HEK293 (cell line): ENCODE data around the gene GPR135.

ENCODE experiments used
- CTCF ChIA-PET: fragments of 350-600 bp; formaldehyde crosslinking; extraction: SDS; loops from one replicate; lab custom pipeline; 2021; ENCODE audit warnings: antibody characterized with exemption; lab: Yijun Ruan, JAX
- POLR2A ChIA-PET: fragments of 300-600 bp; formaldehyde crosslinking; extraction: SDS; loops from one replicate; lab custom pipeline; 2020; ENCODE audit warnings: antibody characterized with exemption, inconsistent platforms; lab: Yijun Ruan, JAX
- H3K27ac ChIP-seq: fragments of 200-500 bp; sonication (Bioruptor generic); 2 replicates; pipeline ENCODE4 v1.5.1; 2014; ENCODE audit warnings: low read depth, low read length, control low read depth, inconsistent platforms; ENCODE audit errors: extremely low read depth
- H3K36me3 ChIP-seq, 2 experiments: fragments of 200-500 bp in 1 of 2; sonication (Bioruptor generic) in 1 of 2; 1 replicate in 1 of 2; 2 replicates in 1 of 2; pipeline ENCODE4 v1.5.1; 2014 to 2017; ENCODE audit warnings: inconsistent platforms in 2 of 2, low read length in 2 of 2; ENCODE audit not compliant: control insufficient read depth in 2 of 2, insufficient read depth in 1 of 2
- H3K4me1 ChIP-seq: fragments of 200-500 bp; sonication (Bioruptor generic); 2 replicates; pipeline ENCODE4 v1.5.1; 2014; ENCODE audit warnings: mild to moderate bottlenecking, low read length, inconsistent platforms; ENCODE audit not compliant: control insufficient read depth, insufficient read depth
- H3K4me3 ChIP-seq: 2 replicates; pipeline ENCODE4 v1.5.1; 2011; ENCODE audit warnings: low read depth, mild to moderate bottlenecking, control low read depth, low read length, moderate library complexity
- H3K9me3 ChIP-seq: fragments of 200-500 bp; sonication (Bioruptor generic); 2 replicates; pipeline ENCODE4 v1.5.1; 2014; ENCODE audit warnings: low read depth, low read length, inconsistent platforms; ENCODE audit not compliant: control insufficient read depth, insufficient read depth
- HIC1 ChIP-seq: fragments of 450-650 bp; formaldehyde crosslinking; IDR thresholded peaks from 2 replicates; pipeline ENCODE4 v1.5.1; 2016; ENCODE audit warnings: missing biosample characterization, missing genetic modification characterization
- HOXD13 ChIP-seq: sonication (generic); formaldehyde crosslinking; IDR thresholded peaks from 2 replicates; pipeline ENCODE4 v1.8.0; 2022; ENCODE audit warnings: missing genetic modification reagents, borderline replicate concordance
- REPIN1 ChIP-seq: fragments of 450-650 bp; formaldehyde crosslinking; IDR thresholded peaks from 2 replicates; pipeline ENCODE4 v1.5.1; 2017; ENCODE audit warnings: missing biosample characterization, missing genetic modification characterization, low read depth
- ZBTB17 ChIP-seq: fragments of 450-650 bp; formaldehyde crosslinking; IDR thresholded peaks from 2 replicates; pipeline ENCODE4 v1.5.1; 2016; ENCODE audit warnings: missing biosample characterization, missing genetic modification characterization
- ZNF112 ChIP-seq: fragments of 450-650 bp; formaldehyde crosslinking; IDR thresholded peaks from 2 replicates; pipeline ENCODE4 v1.5.0; 2017; ENCODE audit warnings: missing biosample characterization, missing genetic modification characterization
- ZNF157 ChIP-seq: fragments of 450-650 bp; formaldehyde crosslinking; IDR thresholded peaks from 2 replicates; pipeline ENCODE4 v1.5.1; 2016; ENCODE audit warnings: missing biosample characterization, missing genetic modification characterization
- ZNF2 ChIP-seq: fragments of 450-650 bp; formaldehyde crosslinking; IDR thresholded peaks from 2 replicates; pipeline ENCODE4 v1.5.1; 2016; ENCODE audit warnings: missing biosample characterization, missing genetic modification characterization
- ZNF214 ChIP-seq: fragments of 450-650 bp; formaldehyde crosslinking; IDR thresholded peaks from 2 replicates; pipeline ENCODE4 v1.5.1; 2017; ENCODE audit warnings: missing biosample characterization, mild to moderate bottlenecking, missing genetic modification characterization, borderline replicate concordance
- ZNF426 ChIP-seq: fragments of 450-650 bp; formaldehyde crosslinking; IDR thresholded peaks from 2 replicates; pipeline ENCODE4 v1.5.1; 2017; ENCODE audit warnings: missing biosample characterization, missing genetic modification characterization, mild to moderate bottlenecking, inconsistent platforms, moderate library complexity
- ZNF548 ChIP-seq: fragments of 450-650 bp; formaldehyde crosslinking; IDR thresholded peaks from 2 replicates; pipeline ENCODE4 v1.5.1; 2016; ENCODE audit warnings: missing biosample characterization, missing genetic modification characterization
- ZNF624 ChIP-seq: fragments of 450-650 bp; formaldehyde crosslinking; IDR thresholded peaks from 2 replicates; pipeline ENCODE4 v1.5.1; 2017; ENCODE audit warnings: missing biosample characterization, missing genetic modification characterization
- ZNF626 ChIP-seq: fragments of 450-650 bp; sonication (Bioruptor Pico); formaldehyde crosslinking; IDR thresholded peaks from 2 replicates; pipeline ENCODE4 v1.5.1; 2018; ENCODE audit warnings: missing biosample characterization, missing genetic modification characterization, inconsistent platforms
- ZNF670 ChIP-seq: fragments of 450-650 bp; formaldehyde crosslinking; IDR thresholded peaks from 2 replicates; pipeline ENCODE4 v1.5.1; 2016; ENCODE audit warnings: missing biosample characterization, missing genetic modification characterization, low read depth
- ZSCAN30 ChIP-seq: fragments of 450-650 bp; IDR thresholded peaks from 2 replicates; pipeline ENCODE4 v1.5.1; 2018; ENCODE audit warnings: missing biosample characterization, mild to moderate bottlenecking, missing genetic modification characterization, moderate library complexity
- TF ChIP-seq, protein P1 (sequence below): fragments of 450-650 bp; formaldehyde crosslinking; IDR thresholded peaks from 2 replicates; pipeline ENCODE4 v1.5.1; 2016; ENCODE audit warnings: missing biosample characterization, missing genetic modification characterization
- TF ChIP-seq, protein P2 (sequence below): fragments of 450-650 bp; formaldehyde crosslinking; IDR thresholded peaks from 2 replicates; pipeline ENCODE4 v1.5.1; 2017; ENCODE audit warnings: missing biosample characterization, missing genetic modification characterization
- TF ChIP-seq, protein P3 (sequence below): fragments of 450-650 bp; formaldehyde crosslinking; IDR thresholded peaks from 2 replicates; pipeline ENCODE4 v1.5.1; 2017; ENCODE audit warnings: missing biosample characterization, missing genetic modification characterization
- TF ChIP-seq, protein P4 (sequence below): fragments of 450-650 bp; IDR thresholded peaks from 2 replicates; pipeline ENCODE4 v1.5.1; 2018; ENCODE audit warnings: missing biosample characterization, mild to moderate bottlenecking, missing genetic modification characterization

Gene GPR135

DNA sequence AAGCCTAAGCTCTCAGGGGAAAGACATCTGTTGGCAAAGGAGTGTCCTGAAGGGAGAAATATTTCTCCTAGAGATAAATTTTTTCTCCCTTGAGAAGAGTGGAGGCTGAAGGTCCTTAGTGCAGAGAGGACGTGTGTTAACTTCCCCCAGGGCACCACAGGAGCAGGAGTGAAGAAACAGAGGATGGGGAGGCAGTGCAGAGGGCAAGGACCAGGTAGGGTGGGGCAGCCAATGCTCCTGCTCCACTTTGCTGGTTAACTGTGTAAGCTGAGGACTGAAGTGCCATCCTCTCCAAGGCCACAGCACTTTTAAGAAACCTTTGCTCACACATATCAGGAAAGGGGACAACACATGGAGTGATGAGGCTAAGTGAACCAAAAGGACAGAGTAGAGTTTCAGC is 15.0 kb upstream of the GPR135 start (continued):
- TF ChIP-seq ZNF624 (tag by site-specific recombination): no peak
- TF ChIP-seq REPIN1 (tag by site-specific recombination): no peak
- TF ChIP-seq, protein P1, sequence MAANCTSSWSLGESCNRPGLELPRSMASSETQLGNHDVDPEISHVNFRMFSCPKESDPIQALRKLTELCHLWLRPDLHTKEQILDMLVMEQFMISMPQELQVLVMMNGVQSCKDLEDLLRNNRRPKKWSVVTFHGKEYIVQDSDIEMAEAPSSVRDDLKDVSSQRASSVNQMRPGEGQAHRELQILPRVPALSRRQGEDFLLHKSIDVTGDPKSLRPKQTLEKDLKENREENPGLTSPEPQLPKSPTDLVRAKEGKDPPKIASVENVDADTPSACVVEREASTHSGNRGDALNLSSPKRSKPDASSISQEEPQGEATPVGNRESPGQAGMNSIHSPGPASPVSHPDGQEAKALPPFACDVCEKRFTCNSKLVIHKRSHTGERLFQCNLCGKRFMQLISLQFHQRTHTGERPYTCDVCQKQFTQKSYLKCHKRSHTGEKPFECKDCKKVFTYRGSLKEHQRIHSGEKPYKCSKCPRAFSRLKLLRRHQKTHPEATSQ (tag by site-specific recombination): no peak
- no peak for TF ChIP-seq ZNF112 (tag by site-specific recombination)

GRCh38 chr14:59478540-59478939 is 13.4 kb upstream of the GPR135 start:
- H3K36me3 ChIP-seq: peaks cover 34 to 59% of the 10 kb centered on the region in 2 experiments
- TF ChIP-seq, protein P2, sequence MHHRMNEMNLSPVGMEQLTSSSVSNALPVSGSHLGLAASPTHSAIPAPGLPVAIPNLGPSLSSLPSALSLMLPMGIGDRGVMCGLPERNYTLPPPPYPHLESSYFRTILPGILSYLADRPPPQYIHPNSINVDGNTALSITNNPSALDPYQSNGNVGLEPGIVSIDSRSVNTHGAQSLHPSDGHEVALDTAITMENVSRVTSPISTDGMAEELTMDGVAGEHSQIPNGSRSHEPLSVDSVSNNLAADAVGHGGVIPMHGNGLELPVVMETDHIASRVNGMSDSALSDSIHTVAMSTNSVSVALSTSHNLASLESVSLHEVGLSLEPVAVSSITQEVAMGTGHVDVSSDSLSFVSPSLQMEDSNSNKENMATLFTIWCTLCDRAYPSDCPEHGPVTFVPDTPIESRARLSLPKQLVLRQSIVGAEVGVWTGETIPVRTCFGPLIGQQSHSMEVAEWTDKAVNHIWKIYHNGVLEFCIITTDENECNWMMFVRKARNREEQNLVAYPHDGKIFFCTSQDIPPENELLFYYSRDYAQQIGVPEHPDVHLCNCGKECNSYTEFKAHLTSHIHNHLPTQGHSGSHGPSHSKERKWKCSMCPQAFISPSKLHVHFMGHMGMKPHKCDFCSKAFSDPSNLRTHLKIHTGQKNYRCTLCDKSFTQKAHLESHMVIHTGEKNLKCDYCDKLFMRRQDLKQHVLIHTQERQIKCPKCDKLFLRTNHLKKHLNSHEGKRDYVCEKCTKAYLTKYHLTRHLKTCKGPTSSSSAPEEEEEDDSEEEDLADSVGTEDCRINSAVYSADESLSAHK (tag by site-specific recombination): no peak
- TF ChIP-seq ZNF214 (tag by site-specific recombination) (no peak), ZNF626 (no peak), ZBTB17 (tag by site-specific recombination) (no peak), ZSCAN30 (no peak), ZNF157 (tag by site-specific recombination) (no peak), ZNF548 (tag by site-specific recombination) (no peak), HOXD13 (CRISPR knock-in tag) (no peak), ZNF426 (tag by site-specific recombination) (no peak), ZNF2 (tag by site-specific recombination) (no peak), HIC1 (tag by site-specific recombination) (no peak), ZNF670 (tag by site-specific recombination) (no peak)
- TF ChIP-seq, protein P3, sequence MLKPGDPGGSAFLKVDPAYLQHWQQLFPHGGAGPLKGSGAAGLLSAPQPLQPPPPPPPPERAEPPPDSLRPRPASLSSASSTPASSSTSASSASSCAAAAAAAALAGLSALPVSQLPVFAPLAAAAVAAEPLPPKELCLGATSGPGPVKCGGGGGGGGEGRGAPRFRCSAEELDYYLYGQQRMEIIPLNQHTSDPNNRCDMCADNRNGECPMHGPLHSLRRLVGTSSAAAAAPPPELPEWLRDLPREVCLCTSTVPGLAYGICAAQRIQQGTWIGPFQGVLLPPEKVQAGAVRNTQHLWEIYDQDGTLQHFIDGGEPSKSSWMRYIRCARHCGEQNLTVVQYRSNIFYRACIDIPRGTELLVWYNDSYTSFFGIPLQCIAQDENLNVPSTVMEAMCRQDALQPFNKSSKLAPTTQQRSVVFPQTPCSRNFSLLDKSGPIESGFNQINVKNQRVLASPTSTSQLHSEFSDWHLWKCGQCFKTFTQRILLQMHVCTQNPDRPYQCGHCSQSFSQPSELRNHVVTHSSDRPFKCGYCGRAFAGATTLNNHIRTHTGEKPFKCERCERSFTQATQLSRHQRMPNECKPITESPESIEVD (tag by site-specific recombination): no peak
- TF ChIP-seq, protein P4, sequence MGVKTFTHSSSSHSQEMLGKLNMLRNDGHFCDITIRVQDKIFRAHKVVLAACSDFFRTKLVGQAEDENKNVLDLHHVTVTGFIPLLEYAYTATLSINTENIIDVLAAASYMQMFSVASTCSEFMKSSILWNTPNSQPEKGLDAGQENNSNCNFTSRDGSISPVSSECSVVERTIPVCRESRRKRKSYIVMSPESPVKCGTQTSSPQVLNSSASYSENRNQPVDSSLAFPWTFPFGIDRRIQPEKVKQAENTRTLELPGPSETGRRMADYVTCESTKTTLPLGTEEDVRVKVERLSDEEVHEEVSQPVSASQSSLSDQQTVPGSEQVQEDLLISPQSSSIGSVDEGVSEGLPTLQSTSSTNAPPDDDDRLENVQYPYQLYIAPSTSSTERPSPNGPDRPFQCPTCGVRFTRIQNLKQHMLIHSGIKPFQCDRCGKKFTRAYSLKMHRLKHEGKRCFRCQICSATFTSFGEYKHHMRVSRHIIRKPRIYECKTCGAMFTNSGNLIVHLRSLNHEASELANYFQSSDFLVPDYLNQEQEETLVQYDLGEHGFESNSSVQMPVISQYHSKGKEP (tag by site-specific recombination): no peak
- TF ChIP-seq, all 188 proteins: peak for 0
- Histone ChIP-seq H3K27ac (no peak overlapping the region), H3K4me3 (no peak overlapping the region), H3K4me1 (no peaks in the 10 kb centered on the region), H3K9me3 (no peaks in the 10 kb centered on the region)
- ChIA-PET POLR2A (no interaction called here), CTCF (no interaction called here)
